ENCODE measurements around the gene WDR26. TPM values are rescaled to one million over a fixed set of nuclear protein-coding genes. Genes with fewer than 3 reads are reported as not detected.

Gene WDR26
- total RNA-seq, 1 donor from 2014 or later = 22.2 TPM

GRCh38 chr1:224338150-224338838, 96.3 kb downstream of the WDR26 start:
- no peak overlapping the region for H3K4me3 ChIP-seq (ENCODE audit: low read depth, low read length)
- no peak for TF ChIP-seq CTCF (conservative IDR thresholded peaks at IDR 0.05; ENCODE audit: low read depth, low read length)
- no peak for DNase-seq (ENCODE audit: low read depth)

Other genes with a start within 250 kb of the WDR26 start
- gene NVL, start 104.6 kb downstream of the WDR26 start, total RNA-seq = 19.4 and 30.4 TPM in 2 replicates
- 76.0 and 117 TPM in 2 replicates for gene CNIH4, start 77.9 kb downstream of the WDR26 start, total RNA-seq
- 1.4 and 1.9 TPM in 2 replicates for gene CNIH3, start 181.5 kb upstream of the WDR26 start, total RNA-seq

Data from epithelial cell of proximal tubule (primary cell).